ENCODE measurements around the gene TTLL12. TPM values are rescaled to one million over a fixed set of nuclear protein-coding genes. Genes with fewer than 3 reads are reported as not detected.

TTLL12 gene
- polyA plus RNA-seq, 2 of the 4 experiments (the other 2 are of a cell fraction), result 8.6 to 18.7 TPM

DNA sequence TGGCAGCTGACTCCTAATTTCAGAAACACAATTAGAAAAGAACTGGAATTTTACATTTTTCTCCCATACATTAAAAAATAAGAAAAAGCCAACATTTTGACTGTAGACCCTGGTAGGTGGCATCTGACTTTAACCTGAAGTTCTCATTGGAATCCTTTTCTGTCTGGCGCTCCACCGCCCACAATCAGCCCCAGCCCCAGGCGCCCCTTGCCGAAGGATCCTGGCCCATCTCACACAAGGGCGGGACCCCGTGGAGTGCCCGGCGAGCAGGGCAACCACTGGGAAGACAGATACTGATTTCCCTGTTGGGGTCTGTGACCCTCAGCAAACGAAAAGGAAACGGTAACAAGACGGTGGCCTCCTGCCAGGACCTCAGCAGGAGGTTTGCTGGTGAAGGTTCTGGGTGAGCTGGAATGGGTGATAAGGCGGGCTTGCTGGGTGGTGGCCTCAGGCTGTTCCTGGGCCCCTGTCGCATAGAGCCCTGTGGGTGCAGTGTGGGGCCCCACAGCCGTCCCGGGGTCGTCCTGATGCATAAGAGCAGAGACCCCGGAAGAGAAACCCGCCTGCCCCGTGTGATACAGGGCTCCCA lies 19.8 kb downstream of the TTLL12 start:
- CTCF ChIA-PET, result no interaction called here
- no peak overlapping the region for H3K27ac ChIP-seq
- WGBS (ENCODE audit: missing lambda C conversion rate), result 93% methylated on average over 19 of the region's 19 CpGs

DNA sequence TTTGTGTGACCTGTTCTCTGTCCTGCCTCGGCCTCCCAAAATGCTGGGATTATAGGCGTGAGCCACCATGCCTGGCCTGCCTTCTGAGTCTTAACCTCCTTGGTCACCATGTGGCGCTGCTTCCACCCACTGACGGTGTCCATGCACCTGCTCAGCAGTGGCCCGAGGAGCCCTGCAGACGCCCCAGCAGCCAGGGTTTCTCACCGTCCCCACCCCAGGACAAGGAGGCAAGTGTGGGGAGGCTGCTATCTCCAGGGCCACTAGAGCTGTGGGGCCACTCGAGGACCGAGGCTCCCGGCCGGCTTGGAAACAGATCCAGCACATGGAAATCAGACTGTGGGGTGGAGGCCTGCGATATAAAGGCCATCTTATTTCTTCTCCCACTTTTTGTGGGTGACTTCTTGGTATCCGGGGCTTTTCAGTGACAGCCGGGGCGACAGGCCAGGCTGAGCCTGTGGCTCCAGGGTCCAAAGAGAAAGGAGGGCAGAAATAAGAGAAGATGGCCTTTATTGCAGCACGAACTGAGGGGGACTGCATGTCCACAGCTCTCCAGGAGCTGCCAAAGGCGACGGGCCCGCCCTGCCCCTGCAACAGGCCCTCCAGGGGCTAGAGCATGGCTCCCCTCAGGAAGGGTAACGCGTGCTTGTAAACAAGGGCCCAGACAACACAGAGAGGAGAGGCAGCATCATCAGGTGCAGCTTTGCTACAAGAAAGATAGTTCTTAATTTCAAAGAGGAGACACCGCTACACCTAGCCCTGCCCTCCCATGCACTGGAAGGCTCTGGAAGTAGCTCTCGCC lies 20.6 kb downstream of the TTLL12 start:
- Histone ChIP-seq H3K4me3 (no peak overlapping the region), H3K4me1 (no peaks in the 10 kb centered on the region), H3K27ac (no peak overlapping the region), H3K4me2 (no peak overlapping the region), H3K9me3 (no peaks in the 10 kb centered on the region)
- ChIA-PET CTCF (no interaction called here), POLR2A (interaction anchor here (0.5 kb wide), 1 partner anchor 16 kb away, joined by 3 read pairs; no protein-coding TSS in a partner anchor)
- FAIRE-seq, result no peak
- DNase-seq (ENCODE audit: low read depth in 1 of 2, low spot score in 1 of 2), result no peak
- no peak for TF ChIP-seq BHLHE40 (IDR thresholded peaks at IDR 0.05; ENCODE audit: low read depth, low read length)
- TF ChIP-seq HDAC2 (IDR thresholded peaks at IDR 0.05), result no peak
- TF ChIP-seq CHD4 (IDR thresholded peaks at IDR 0.05; ENCODE audit: borderline replicate concordance), result no peak
- no peak for TF ChIP-seq POLR2A (IDR thresholded peaks at IDR 0.05; ENCODE audit: low read length)
- TF ChIP-seq HOXB5 (CRISPR knock-in tag; IDR thresholded peaks at IDR 0.05), result no peak
- no peak for TF ChIP-seq HOXB13 (CRISPR knock-in tag; IDR thresholded peaks at IDR 0.05; ENCODE audit: low read depth)
- TF ChIP-seq KDM5A (IDR thresholded peaks at IDR 0.05), result no peak
- no peak for TF ChIP-seq JUNB (IDR thresholded peaks at IDR 0.05)
- no peak for TF ChIP-seq ESRRA (IDR thresholded peaks at IDR 0.05; ENCODE audit: borderline replicate concordance, low read length)
- no peak for TF ChIP-seq ZC3H11A (IDR thresholded peaks at IDR 0.05)
- ATAC-seq, result no peak
- 91% methylated on average over 18 of the region's 23 CpGs for WGBS (ENCODE audit: missing lambda C conversion rate)

More for the DNA sequence above, 19.8 kb downstream of the TTLL12 start:
- FAIRE-seq (no peak), DNase-seq (ENCODE audit: low read depth in 1 of 2, low spot score in 1 of 2) (no peak), ATAC-seq (no peak)
- no peaks in the 10 kb centered on the region for H3K9me3 ChIP-seq
- H3K4me3 ChIP-seq, result no peak overlapping the region
- no peaks in the 10 kb centered on the region for H3K4me1 ChIP-seq
- no peak for TF ChIP-seq KDM5A (IDR thresholded peaks at IDR 0.05)
- no peak for TF ChIP-seq JUN (IDR thresholded peaks at IDR 0.05)
- no peak for TF ChIP-seq PHF8 (IDR thresholded peaks at IDR 0.05; ENCODE audit: borderline replicate concordance, low read depth)
- no peak for TF ChIP-seq CEBPB (IDR thresholded peaks at IDR 0.05)
- TF ChIP-seq CHD4 (IDR thresholded peaks at IDR 0.05; ENCODE audit: borderline replicate concordance), result no peak
- no peak for TF ChIP-seq FOSB (CRISPR knock-in tag; IDR thresholded peaks at IDR 0.05)
- TF ChIP-seq, protein P1, sequence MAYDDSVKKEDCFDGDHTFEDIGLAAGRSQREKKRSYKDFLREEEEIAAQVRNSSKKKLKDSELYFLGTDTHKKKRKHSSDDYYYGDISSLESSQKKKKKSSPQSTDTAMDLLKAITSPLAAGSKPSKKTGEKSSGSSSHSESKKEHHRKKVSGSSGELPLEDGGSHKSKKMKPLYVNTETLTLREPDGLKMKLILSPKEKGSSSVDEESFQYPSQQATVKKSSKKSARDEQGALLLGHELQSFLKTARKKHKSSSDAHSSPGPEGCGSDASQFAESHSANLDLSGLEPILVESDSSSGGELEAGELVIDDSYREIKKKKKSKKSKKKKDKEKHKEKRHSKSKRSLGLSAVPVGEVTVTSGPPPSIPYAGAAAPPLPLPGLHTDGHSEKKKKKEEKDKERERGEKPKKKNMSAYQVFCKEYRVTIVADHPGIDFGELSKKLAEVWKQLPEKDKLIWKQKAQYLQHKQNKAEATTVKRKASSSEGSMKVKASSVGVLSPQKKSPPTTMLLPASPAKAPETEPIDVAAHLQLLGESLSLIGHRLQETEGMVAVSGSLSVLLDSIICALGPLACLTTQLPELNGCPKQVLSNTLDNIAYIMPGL (CRISPR knock-in tag; IDR thresholded peaks at IDR 0.05; ENCODE audit: borderline replicate concordance), result no peak
- no peak for TF ChIP-seq POLR2AphosphoS2 (conservative IDR thresholded peaks at IDR 0.05; ENCODE audit: low read length)
- TF ChIP-seq NR3C1 (IDR thresholded peaks at IDR 0.05), result no peak
- TF ChIP-seq ESRRA (IDR thresholded peaks at IDR 0.05; ENCODE audit: borderline replicate concordance, low read length), result no peak
- TF ChIP-seq, protein P2, sequence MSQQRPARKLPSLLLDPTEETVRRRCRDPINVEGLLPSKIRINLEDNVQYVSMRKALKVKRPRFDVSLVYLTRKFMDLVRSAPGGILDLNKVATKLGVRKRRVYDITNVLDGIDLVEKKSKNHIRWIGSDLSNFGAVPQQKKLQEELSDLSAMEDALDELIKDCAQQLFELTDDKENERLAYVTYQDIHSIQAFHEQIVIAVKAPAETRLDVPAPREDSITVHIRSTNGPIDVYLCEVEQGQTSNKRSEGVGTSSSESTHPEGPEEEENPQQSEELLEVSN (IDR thresholded peaks at IDR 0.05; ENCODE audit: borderline replicate concordance, low read depth), result no peak
- no peak for TF ChIP-seq HDAC2 (IDR thresholded peaks at IDR 0.05)
- no peak for TF ChIP-seq JUNB (IDR thresholded peaks at IDR 0.05)
- TF ChIP-seq FOXS1 (CRISPR knock-in tag; IDR thresholded peaks at IDR 0.05), result no peak
- TF ChIP-seq KDM1A (IDR thresholded peaks at IDR 0.05; ENCODE audit: low read depth), result no peak
- TF ChIP-seq EHF (CRISPR knock-in tag; IDR thresholded peaks at IDR 0.05), result no peak
- TF ChIP-seq CBX2 (IDR thresholded peaks at IDR 0.05; ENCODE audit: borderline replicate concordance, low read depth), result no peak
- TF ChIP-seq HOXB13 (CRISPR knock-in tag; IDR thresholded peaks at IDR 0.05; ENCODE audit: low read depth), result no peak
- TF ChIP-seq EP300 (IDR thresholded peaks at IDR 0.05), result no peak
- POLR2A ChIA-PET, result no interaction called here
- no peak overlapping the region for H3K4me2 ChIP-seq
